Omental fat pad (tissue), 4 donors: Measurements from ENCODE around the gene MARK2. TPM values are rescaled to one million over a fixed set of nuclear protein-coding genes. Genes with fewer than 3 reads are reported as not detected.

Experiments used
- ATAC-seq: fragments of 150-250 bp; one replicate; pipeline ENCODE4 v1.9.1; 2016; ENCODE audit warnings: mild to moderate bottlenecking, moderate library complexity; ENCODE audit not compliant: low FRiP score
- DNase-seq: peaks from one replicate; pipeline ENCODE4 v3.0.0-alpha.2; 2019; ENCODE audit warnings: low spot score
- CTCF ChIP-seq, 3 donors: fragments of 450-650 bp; IDR thresholded peaks; one replicate each; pipeline ENCODE4 v1.5.1; 2016 to 2017; ENCODE audit warnings: antibody characterized with exemption in 3 of 3, mild to moderate bottlenecking in 3 of 3, moderate library complexity in 2 of 3
- total RNA-seq, 4 donors: library from RNA; depleted of rRNA; stranded (reverse); fragments of >200 nt; gene quantifications; one replicate each; pipeline ENCODE4 v1.1.0, GENCODE V29; 2016

Gene MARK2
- total RNA-seq, 4 donors from 2014 or later = 14.8 to 27.1 (median 23.4) TPM

GRCh38 chr11:63829823-63830489, 9.0 kb upstream of the MARK2 start:
- ATAC-seq (no peak), DNase-seq (no peak)
- TF ChIP-seq CTCF (IDR thresholded peaks at IDR 0.05) = no peak

- no peak for TF ChIP-seq CTCF (IDR thresholded peaks at IDR 0.05)
- no peak for DNase-seq
Measured at GRCh38 chr11:63831326-63831725, 7.6 kb upstream of the MARK2 start.

GRCh38 chr11:63832336-63832735, 6.6 kb upstream of the MARK2 start:
- no peak for TF ChIP-seq CTCF (IDR thresholded peaks at IDR 0.05)
- ATAC-seq = no peak
- no peak for DNase-seq

More at GRCh38 chr11:63831326-63831725, 7.6 kb upstream of the MARK2 start:
- ATAC-seq = no peak

GRCh38 chr11:63833048-63833447, 5.9 kb upstream of the MARK2 start:
- TF ChIP-seq CTCF (IDR thresholded peaks at IDR 0.05) = no peak
- DNase-seq (no peak), ATAC-seq (no peak)

GRCh38 chr11:63834535-63835157, 4.3 kb upstream of the MARK2 start:
- DNase-seq (no peak), ATAC-seq (no peak)
- TF ChIP-seq CTCF (IDR thresholded peaks at IDR 0.05) = no peak

- TF ChIP-seq CTCF (IDR thresholded peaks at IDR 0.05) = no peak
- DNase-seq = no peak
- ATAC-seq = no peak
Measured at GRCh38 chr11:63835158-63835545, 3.8 kb upstream of the MARK2 start.
